ENCODE measurements around the gene ARHGAP12.
"Not testable (repeated sequence)": the region's sequence is repeated elsewhere in the genome, so short reads cannot be mapped to it uniquely, and the experiment has no call there.

The ARHGAP12 gene

DNA sequence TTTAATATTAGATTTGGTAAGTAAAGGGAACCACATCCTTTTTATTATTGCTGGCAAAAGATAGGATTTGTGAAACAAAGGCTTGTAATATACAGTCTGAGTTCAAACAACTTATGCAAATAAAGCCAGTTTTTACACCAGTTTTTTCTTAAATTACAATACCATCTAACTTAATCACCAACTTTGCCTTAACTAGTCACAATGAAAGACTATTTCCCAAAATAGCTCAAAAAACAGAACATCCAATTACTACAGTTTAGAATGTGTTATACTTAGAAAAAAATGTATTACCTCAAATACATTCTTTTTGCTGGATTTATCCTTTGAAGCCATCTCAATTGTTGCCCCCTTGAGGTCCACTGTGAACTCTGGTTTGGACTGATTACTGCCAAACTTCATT is 108.5 kb downstream of the ARHGAP12 start:
- DNase-seq = no peak

DNA sequence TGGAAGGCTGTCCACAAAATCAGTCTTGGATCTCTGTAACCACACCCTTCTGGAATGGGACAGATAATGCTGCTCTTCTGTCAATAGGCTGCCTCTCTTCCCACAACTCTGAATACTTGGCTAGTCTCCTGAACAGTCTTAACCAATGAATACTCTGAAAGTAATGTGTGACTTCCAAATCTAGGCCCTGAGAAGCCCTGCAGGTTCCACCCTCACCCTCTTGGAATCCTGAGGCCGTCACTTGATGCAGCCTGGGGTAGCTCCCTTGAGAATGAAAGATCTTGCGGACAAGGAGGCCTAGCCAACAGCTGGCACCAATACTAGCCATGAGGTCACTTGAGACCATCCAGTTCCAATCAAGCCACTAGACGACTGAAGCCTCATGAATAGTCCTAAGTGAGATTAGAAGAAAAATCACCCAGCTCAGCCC is 109.2 kb downstream of the ARHGAP12 start:
- DNase-seq = no peak

- no peak for DNase-seq
Measured at GRCh38 chr10:31816318-31816717, 112.3 kb downstream of the ARHGAP12 start.

GRCh38 chr10:31808258-31809218 is 120.1 kb downstream of the ARHGAP12 start:
- DNase-seq = peak; percentile 10

DNA sequence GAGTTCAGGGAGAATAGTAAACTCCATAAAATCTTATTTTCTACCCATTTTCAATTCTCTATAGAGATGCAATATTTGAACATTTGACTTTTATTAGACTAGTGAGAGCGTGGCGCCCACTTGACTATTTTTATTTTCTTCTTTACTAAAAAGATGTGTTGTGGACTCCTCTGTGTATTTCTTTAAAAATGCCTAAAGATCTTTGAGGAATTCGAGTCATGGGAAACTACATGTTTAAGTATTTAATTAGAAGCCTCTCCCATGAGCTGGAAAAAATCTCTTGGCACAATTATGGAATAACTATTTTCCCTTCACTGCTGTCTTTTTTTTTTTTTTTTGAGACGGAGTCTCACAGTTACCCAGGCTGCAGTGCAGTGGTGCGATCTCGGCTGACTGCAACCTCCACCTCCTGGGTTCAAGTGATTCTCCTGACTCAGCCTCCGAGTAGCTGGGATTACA is 124.2 kb downstream of the ARHGAP12 start:
- no peak for DNase-seq

GRCh38 chr10:31803606-31804351 is 124.9 kb downstream of the ARHGAP12 start:
- DNase-seq = no peak

GRCh38 chr10:31799181-31799580 is 129.4 kb downstream of the ARHGAP12 start:
- no peak for DNase-seq

DNA sequence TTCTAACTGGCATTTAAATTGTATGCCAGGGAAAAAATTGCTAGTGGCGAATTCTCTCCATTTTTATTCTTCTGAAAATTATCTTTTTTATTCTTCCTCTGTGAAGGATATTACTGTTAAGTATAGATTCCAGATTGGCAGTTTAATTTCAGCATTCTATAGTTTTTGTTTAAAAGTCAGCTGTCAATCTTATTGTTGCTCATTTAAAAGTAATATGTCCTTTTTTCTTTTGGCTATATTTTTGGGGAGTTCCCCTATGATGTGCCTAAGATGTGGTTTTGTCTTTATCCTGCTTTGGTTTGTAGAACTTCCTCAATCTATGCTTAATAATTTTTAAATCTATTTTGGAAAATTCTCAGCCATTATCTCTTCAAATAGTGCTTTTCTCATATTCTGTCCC is 135.9 kb downstream of the ARHGAP12 start:
- no peak for DNase-seq

DNA sequence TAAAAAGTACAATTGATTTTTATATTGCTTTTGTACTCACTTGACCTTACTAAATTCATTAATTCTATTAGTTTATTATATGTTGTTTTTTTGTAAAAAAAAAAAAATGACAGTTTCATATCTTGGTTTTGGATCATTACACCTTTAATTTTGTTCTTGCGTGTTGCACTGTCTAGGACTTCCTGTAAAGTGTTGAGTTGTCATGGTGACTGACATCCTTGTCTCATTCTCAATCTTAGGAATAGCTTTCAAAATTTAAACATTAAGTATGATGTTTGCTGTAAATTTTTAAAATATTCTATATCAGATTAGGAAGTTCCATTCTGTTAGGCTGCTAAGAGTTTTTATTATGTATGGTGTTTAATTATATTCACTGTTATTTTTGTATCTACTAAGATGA is 139.1 kb downstream of the ARHGAP12 start:
- DNase-seq = no peak

DNA sequence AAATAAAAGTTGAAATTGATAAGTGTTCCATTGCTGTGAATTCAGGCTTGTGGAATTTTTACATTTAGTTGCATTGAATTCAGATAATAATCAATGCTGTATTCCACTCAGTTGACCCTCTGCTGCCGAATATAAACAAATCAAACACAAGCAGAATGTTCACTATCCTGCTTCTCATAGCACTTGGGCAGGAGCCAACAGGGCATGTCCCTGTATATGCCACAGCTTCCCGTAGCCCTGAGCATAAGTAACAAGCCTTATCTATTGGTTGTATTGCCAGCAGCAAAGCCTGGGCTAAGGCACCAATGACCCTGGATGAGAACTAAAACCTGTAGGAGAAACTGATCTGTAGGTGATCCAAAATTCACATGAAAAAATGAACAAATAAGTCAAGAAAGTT is 145.9 kb downstream of the ARHGAP12 start:
- DNase-seq = no peak

DNA sequence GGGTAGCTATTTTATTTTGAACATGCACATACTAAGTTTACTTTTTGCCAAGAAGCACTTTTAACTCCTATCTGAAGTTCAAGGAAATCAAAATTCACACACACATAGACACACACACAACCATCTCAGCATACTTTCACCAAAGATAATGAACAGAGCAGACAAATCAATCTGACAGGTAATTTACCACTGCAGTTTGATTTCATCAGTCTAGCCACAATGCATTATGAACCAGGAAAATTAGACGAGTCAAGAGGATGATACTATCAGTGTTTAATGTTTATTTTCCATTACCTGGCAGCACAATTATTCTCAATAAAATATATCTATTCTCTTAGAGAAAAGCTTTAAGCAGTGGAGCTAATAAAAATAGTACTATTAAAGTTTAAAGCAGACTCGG is 147.9 kb downstream of the ARHGAP12 start:
- DNase-seq = no peak

DNA sequence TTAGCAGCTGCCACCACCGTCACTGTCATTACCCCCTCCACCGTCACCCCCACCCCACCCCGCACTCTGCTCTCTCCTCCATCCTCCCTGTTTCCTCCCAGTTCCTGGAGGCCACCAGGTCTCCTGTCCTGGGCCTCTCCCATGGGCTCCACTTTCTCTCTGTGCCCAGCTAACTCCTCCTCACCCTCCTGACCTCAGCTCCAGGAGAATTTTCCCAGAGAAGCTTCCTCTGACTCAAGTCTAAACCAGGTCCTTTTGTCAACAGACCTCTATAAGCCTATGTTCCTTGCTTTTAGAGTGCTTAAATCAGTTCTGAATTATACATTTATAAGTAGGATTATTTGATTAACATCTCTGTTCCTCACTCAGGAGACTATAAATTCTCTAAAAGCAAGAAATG is 150.0 kb downstream of the ARHGAP12 start:
- no peak for DNase-seq

GRCh38 chr10:31776159-31776558 is 152.5 kb downstream of the ARHGAP12 start:
- no peak for DNase-seq

DNA sequence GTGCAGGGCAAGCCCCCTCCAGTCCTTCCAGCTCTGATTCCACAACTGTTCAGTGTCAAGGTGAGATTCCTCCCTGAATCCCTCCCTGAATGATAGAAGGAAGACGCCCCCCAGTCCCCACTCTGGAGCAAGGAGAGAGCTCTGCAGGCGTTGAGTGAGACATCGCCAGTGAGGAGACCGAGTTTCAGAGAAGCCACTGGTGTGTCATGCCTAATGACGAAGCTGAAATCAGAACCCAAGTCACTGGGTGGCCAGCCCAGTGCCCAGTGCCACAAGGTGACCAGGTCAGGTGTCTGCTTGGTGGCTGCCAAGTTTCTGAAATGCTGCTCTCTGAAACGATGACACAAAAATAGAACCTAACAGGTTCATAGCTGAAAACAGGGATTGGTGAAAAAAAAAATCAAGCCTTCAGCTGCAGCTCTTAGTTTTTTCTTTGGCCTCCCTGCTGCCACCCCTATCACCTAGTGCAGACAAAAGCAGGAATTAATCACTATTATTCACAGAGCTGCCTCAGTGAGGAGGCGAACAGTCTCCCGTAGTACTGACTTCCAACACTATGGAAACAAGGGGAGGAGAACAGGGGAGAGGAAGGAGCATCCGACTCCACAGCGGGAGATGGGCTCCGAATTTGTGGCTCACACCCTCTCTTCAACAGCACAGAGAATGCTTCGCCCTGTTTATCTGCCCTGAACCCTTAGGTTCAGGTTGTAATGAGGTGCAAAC is 153.5 kb downstream of the ARHGAP12 start:
- no peak for DNase-seq

DNA sequence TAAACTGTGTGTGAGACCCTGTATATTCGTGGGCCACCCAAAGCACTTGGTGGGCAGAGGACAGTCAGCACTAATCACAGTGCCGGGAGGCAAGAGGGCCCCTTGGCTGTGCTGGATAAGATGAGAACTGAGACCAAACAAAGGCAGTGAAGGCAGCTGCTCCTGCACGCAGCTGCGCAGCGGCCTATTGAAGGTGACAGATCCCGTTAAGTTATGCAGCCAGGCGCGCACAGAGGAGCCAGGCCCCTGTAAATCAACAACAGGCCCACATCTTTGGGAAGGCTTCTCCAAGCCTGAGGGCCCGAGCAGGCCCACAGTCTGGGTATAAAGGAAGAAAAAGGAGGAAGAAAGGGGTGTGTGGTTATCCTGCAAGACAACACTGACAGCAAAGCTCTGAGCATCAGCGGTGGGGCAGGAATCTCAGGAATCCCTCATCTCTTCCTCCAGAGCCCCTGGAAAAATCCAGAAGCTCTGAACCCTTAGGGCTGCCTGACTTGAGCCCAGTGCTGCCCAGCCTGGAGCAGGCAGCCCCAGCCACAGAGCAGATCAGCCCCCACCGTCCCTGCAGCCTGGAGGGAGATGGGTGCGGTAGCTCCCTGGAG is 154.2 kb downstream of the ARHGAP12 start:
- DNase-seq = no peak

GRCh38 chr10:31773749-31774298 is 154.8 kb downstream of the ARHGAP12 start:
- DNase-seq = no peak

DNA sequence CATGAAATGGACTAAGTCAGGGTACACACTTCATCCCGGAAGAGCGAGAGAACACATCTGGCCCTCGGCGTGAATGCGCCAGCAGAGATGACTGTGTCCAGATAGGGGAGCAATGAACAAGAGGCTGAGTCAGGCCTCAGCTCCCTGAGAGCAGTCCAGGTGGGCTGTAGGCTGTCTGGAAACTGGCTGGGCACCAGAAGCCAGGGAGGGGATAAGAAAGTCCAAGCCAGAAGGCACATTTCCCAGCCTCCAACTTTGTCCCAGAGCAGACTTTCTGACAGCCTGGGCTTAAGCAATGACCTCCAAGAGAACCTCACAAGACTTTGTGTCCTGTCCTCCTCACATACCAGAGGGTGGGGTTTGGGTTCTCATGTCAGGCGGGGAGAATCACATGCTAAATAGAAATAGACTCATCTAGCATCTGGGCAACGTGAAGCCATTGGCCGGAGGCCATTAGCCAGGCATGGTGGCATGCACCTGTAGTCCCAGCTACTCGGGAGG is 157.2 kb downstream of the ARHGAP12 start:
- DNase-seq = no peak

GRCh38 chr10:31770307-31770902 is 158.2 kb downstream of the ARHGAP12 start:
- peak; percentile 77 for DNase-seq

DNA sequence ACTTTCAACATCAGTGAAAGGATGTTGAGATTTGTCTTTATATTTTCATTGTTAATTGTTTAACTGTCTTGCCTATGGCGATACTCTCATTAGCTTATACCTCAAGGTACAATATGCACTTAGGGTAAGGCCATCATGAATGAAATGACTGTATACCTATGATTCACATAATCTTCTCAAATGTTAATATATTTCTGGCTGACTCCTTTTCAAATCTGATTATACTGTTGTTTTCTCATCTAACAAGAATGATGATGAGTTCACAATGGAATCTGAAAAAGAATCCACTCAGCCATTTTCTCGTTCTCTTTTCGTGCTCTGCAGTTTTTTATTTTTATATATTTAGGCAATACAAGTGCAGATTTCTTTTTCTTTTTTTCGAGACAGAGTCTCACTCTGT is 159.1 kb downstream of the ARHGAP12 start:
- no peak for DNase-seq

- not testable (repeated sequence) for DNase-seq
Measured at GRCh38 chr10:31768935-31769334, 159.7 kb downstream of the ARHGAP12 start.

DNA sequence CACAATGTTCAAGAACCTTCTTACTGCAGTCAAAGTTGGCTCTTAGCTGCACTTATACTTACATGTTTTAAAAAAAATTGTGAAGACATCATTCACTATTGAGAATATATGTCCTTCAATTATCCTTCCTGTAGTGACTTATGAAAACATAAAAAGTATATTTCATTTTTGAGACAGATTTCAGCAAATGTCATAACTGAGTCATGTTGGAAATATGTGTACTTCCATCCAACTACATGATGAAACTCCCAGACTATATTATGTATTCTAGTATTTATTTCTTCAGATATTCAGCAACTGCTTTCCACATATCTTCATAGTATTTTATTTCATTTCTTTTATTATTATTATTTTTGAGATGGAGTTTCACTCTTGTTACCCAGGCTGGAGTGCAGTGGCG is 160.2 kb downstream of the ARHGAP12 start:
- DNase-seq = no peak

DNA sequence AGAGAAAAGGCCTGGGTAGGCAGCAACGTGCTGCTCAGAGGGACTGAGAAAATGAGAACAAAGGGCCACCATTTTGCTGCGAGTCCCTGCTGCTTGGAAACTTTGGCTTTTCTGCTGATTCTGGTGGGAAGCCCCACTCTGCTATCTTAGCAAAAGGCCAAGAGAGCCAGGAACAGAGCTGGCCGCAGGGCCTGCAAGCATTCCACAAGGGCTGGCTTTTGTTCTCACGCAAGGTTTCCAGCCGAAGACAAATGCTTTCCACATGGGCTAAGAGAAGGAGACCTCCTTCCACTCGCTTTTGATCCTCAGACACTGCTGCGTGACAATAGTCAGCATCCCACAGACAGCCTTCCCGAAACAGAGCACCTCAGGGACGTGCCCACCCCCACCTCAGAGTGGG is 163.1 kb downstream of the ARHGAP12 start:
- no peak for DNase-seq
